Activated naive CD8-positive, alpha-beta T cell treated with anti-CD3 and anti-CD28 coated beads, Interleukin-2, amount 10 ng/mL, durations not matched to agents 7 days and 5 days (primary cell): Measurements from ENCODE around the gene METTL16. TPM values are rescaled to one million over a fixed set of nuclear protein-coding genes. Genes with fewer than 3 reads are reported as not detected.

ENCODE experiments used
- ATAC-seq: fragments of 150-1000 bp; cut with Tn5 transposase; one replicate; pipeline ENCODE4 v1.10.0; 2021; ENCODE audit warnings: low read depth, moderate library complexity
- POLR2A ChIA-PET: fragments of 350-600 bp; sonication (Branson Sonifier 250); formaldehyde crosslinking; loops from one replicate; lab custom pipeline; 2021; ENCODE audit warnings: antibody characterized with exemption; lab: Charles Lee
- DNase-seq: peaks from one replicate; pipeline ENCODE4 v3.0.0; 2021
- H3K27ac Mint-ChIP-seq: one replicate; pipeline ENCODE4 v1.8.0; 2022; ENCODE audit warnings: mild to moderate bottlenecking, mixed read lengths
- H3K27me3 Mint-ChIP-seq: one replicate; pipeline ENCODE4 v1.8.0; 2022; ENCODE audit warnings: mild to moderate bottlenecking, moderate library complexity, mixed read lengths
- H3K36me3 Mint-ChIP-seq: one replicate; pipeline ENCODE4 v1.8.0; 2021; ENCODE audit warnings: mild to moderate bottlenecking, mixed read lengths
- H3K4me1 Mint-ChIP-seq: one replicate; pipeline ENCODE4 v1.8.0; 2021; ENCODE audit warnings: mixed read lengths
- H3K4me3 Mint-ChIP-seq: one replicate; pipeline ENCODE4 v1.8.0; 2022; ENCODE audit warnings: mild to moderate bottlenecking, moderate library complexity, mixed read lengths
- H3K9me3 Mint-ChIP-seq: one replicate; pipeline ENCODE4 v1.8.0; 2021; ENCODE audit warnings: mixed read lengths
- total RNA-seq, 2 experiments: library from RNA; stranded (reverse); gene quantifications; one replicate each; pipeline ENCODE4 v1.2.3, GENCODE V29; 2021

The METTL16 gene
- total RNA-seq, 2 experiments from 2014 or later: 32.2 to 36.6 TPM

DNA sequence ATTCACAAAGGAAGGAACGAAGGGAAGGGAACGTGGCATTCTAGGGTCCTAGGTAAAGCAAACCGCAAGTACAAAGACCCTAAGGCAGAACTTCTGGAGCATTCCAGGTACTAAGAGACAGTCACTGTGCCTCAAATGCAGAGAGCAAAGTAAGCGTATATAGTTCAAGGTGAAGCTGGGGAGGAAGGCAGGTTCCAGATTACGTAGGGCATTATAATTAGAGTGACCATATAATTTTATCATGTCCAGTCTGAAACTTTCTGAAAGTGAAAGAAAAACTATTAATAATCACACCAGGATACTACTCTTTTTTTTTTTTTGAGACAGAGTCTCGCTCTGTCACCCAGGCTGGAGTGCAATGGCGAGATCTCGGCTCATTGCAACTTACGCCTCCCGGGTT is 25.7 kb downstream of the METTL16 start:
- H3K27me3 Mint-ChIP-seq: no peaks in the 10 kb centered on the region
- POLR2A ChIA-PET: no interaction called here
- DNase-seq (no peak), ATAC-seq (no peak)
- no peaks in the 10 kb centered on the region for H3K9me3 Mint-ChIP-seq
- H3K36me3 Mint-ChIP-seq: no peaks in the 10 kb centered on the region
- peaks cover 16% of the 10 kb centered on the region for H3K4me1 Mint-ChIP-seq
- H3K4me3 Mint-ChIP-seq: no peak overlapping the region
- H3K27ac Mint-ChIP-seq: no peak overlapping the region

GRCh38 chr17:2485543-2485942 is 26.1 kb downstream of the METTL16 start:
- no peaks in the 10 kb centered on the region for H3K27me3 Mint-ChIP-seq
- H3K9me3 Mint-ChIP-seq: no peaks in the 10 kb centered on the region
- POLR2A ChIA-PET: no interaction called here
- no peak overlapping the region for H3K27ac Mint-ChIP-seq
- H3K36me3 Mint-ChIP-seq: no peaks in the 10 kb centered on the region
- ATAC-seq (no peak), DNase-seq (no peak)
- H3K4me3 Mint-ChIP-seq: no peak overlapping the region
- H3K4me1 Mint-ChIP-seq: peaks cover 16% of the 10 kb centered on the region

DNA sequence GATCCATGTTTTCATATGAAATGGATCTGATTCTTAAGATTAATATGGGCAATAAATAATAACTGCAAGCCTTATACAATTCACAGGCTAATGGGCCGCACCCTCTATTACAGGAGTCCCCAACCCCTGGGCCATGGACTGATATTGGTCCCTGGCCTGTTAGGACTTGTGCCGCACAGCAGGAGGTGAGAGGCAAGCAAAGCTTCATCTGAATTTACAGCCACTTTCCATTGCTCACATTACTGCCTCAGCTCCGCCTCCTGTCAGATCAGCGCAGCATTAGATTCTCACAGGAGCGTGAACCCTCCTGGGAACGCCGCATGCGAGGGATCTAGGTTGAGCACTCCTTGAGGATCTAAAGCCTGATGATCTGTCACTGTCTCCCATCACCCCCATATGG is 26.8 kb downstream of the METTL16 start:
- Mint-ChIP-seq H3K36me3 (no peaks in the 10 kb centered on the region), H3K27ac (no peak overlapping the region), H3K4me1 (peaks cover 16% of the 10 kb centered on the region), H3K27me3 (no peaks in the 10 kb centered on the region), H3K4me3 (no peak overlapping the region), H3K9me3 (no peaks in the 10 kb centered on the region)
- ATAC-seq: no peak
- POLR2A ChIA-PET: no interaction called here
- no peak for DNase-seq

GRCh38 chr17:2483084-2483483 is 28.6 kb downstream of the METTL16 start:
- ATAC-seq (no peak), DNase-seq (no peak)
- Mint-ChIP-seq H3K27me3 (no peaks in the 10 kb centered on the region), H3K4me1 (peaks cover 13% of the 10 kb centered on the region), H3K9me3 (no peaks in the 10 kb centered on the region), H3K36me3 (no peaks in the 10 kb centered on the region), H3K4me3 (no peak overlapping the region), H3K27ac (no peak overlapping the region)
- POLR2A ChIA-PET: no interaction called here

DNA sequence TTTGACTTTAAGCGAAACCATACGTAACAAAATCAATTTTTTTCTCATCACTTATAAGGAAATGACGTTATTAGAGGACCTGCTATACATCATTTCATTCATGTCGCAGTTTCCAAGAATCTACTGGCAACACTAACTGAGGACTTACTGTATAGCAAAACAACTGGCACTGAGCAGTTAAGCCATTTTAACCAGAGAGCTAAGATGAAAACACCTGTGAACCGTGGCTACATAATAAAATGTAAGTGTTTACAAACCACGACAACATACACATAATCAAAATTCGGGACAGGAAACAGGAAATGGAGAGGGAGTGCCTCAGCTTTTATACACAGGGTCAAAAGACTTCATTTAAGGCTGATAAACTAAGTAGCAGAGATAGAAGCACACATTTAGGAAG is 29.5 kb downstream of the METTL16 start:
- Mint-ChIP-seq H3K9me3 (no peaks in the 10 kb centered on the region), H3K36me3 (no peaks in the 10 kb centered on the region), H3K27me3 (no peaks in the 10 kb centered on the region), H3K4me3 (no peak overlapping the region), H3K27ac (peak overlapping the region; percentile 32), H3K4me1 (peaks cover 13% of the 10 kb centered on the region)
- ATAC-seq (peak; percentile 42), DNase-seq (no peak)
- POLR2A ChIA-PET: interaction anchor here (0.7 kb wide), 1 partner anchor 89 kb away, joined by 3 read pairs; no protein-coding TSS in a partner anchor

DNA sequence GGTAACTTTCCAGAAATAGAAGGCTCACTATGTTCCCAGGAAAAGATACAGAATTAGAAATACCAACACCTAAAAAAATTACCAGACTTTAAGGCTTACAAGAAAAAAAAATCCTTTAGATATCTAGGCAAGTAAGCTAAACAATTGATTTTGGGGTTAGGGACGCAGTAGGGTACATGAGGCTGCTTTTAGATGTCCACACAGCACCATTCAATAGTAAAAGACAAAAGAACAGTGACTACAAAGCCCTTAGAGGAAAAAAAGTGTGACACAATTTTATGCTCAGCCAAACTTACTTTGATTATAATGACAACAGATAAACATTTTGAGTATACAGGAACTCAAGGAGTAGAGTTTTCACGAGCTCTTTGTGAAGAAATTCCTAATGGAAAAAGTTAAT is 29.9 kb downstream of the METTL16 start:
- Mint-ChIP-seq H3K4me1 (peaks cover 13% of the 10 kb centered on the region), H3K4me3 (no peak overlapping the region), H3K9me3 (no peaks in the 10 kb centered on the region), H3K27ac (no peak overlapping the region), H3K36me3 (no peaks in the 10 kb centered on the region), H3K27me3 (no peaks in the 10 kb centered on the region)
- POLR2A ChIA-PET: no interaction called here
- no peak for ATAC-seq
- no peak for DNase-seq

DNA sequence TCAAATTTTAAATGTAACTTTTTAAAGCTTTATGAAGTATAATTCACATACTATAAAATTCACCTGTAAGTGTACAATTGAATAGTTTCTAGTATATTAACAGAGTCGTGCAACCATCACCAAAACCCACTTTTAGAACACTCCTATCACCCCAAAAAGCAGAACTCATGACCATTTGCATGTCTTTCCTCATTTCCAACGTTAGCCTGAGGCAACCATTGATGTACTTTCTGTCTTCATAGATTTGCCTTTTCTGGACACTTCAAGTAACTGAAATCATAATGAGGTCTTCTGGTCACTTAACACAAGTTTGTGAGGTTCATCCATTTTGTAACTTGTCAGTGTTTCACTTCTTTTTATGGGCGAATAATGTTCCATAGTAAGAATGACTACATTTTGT is 33.2 kb downstream of the METTL16 start:
- Mint-ChIP-seq H3K4me3 (no peak overlapping the region), H3K27me3 (no peaks in the 10 kb centered on the region), H3K4me1 (peaks cover 13% of the 10 kb centered on the region), H3K36me3 (peaks cover 17% of the 10 kb centered on the region), H3K9me3 (no peaks in the 10 kb centered on the region), H3K27ac (no peak overlapping the region)
- ATAC-seq (no peak), DNase-seq (no peak)
- POLR2A ChIA-PET: no interaction called here

GRCh38 chr17:2475056-2475455 is 36.6 kb downstream of the METTL16 start:
- no peak overlapping the region for H3K27ac Mint-ChIP-seq
- H3K4me1 Mint-ChIP-seq: no peaks in the 10 kb centered on the region
- H3K36me3 Mint-ChIP-seq: peaks cover 21% of the 10 kb centered on the region
- no peaks in the 10 kb centered on the region for H3K9me3 Mint-ChIP-seq
- DNase-seq: no peak
- POLR2A ChIA-PET: no interaction called here
- H3K4me3 Mint-ChIP-seq: no peak overlapping the region
- no peak for ATAC-seq
- no peaks in the 10 kb centered on the region for H3K27me3 Mint-ChIP-seq

GRCh38 chr17:2474371-2474770 is 37.3 kb downstream of the METTL16 start:
- Mint-ChIP-seq H3K4me3 (no peak overlapping the region), H3K27ac (no peak overlapping the region), H3K27me3 (no peaks in the 10 kb centered on the region), H3K36me3 (peaks cover 24% of the 10 kb centered on the region), H3K9me3 (no peaks in the 10 kb centered on the region), H3K4me1 (no peaks in the 10 kb centered on the region)
- ATAC-seq (no peak), DNase-seq (no peak)
- POLR2A ChIA-PET: no interaction called here

DNA sequence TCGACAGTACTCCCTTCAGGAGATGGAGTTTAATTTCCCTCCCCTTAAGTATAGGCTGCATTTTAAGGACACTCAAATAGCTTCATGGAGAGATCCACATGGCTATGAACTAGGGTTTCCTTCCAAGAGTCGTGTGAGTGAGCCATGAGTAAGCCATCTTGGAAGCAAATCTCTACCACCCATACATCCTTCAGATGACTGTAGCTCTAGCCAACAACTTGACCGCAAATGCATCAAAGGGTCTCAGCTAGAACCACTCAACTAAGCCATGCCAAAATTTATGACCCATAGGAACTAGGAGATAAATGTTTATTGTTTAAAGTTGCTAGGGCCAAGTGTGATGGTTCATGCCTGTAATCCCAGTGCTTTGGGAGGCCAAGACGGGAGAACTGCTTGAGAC is 43.4 kb downstream of the METTL16 start:
- no peaks in the 10 kb centered on the region for H3K4me1 Mint-ChIP-seq
- DNase-seq: no peak
- no peaks in the 10 kb centered on the region for H3K9me3 Mint-ChIP-seq
- POLR2A ChIA-PET: interaction anchor here (0.6 kb wide), 1 partner anchor 19 kb away, joined by 4 read pairs; no protein-coding TSS in a partner anchor
- no peaks in the 10 kb centered on the region for H3K27me3 Mint-ChIP-seq
- ATAC-seq: no peak
- no peak overlapping the region for H3K4me3 Mint-ChIP-seq
- H3K27ac Mint-ChIP-seq: no peak overlapping the region
- peaks cover 14% of the 10 kb centered on the region for H3K36me3 Mint-ChIP-seq

GRCh38 chr17:2466931-2467330 is 44.8 kb downstream of the METTL16 start:
- ATAC-seq: no peak
- no peak overlapping the region for H3K27ac Mint-ChIP-seq
- no peaks in the 10 kb centered on the region for H3K9me3 Mint-ChIP-seq
- no peak for DNase-seq
- H3K27me3 Mint-ChIP-seq: no peaks in the 10 kb centered on the region
- H3K4me3 Mint-ChIP-seq: no peak overlapping the region
- no peaks in the 10 kb centered on the region for H3K4me1 Mint-ChIP-seq
- POLR2A ChIA-PET: no interaction called here
- H3K36me3 Mint-ChIP-seq: peaks cover 23% of the 10 kb centered on the region

DNA sequence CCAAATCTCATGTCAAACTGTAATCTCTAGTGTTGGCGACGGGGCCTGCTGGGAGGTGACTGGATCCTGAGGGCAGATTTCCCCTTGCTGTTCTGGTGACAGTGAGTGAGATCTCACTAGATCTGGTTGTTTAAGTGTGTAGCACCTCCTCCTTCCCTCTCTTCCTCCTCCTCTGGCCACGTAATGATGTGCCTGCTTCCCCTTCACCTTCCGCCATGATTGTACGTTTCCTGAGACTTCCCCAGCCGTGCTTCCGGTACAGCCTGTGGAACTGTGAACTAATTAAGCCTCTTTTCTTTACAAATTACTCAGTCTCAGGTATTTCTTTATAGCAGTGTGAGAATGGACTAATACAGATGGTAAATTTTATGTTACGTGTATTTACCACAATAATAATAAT is 49.2 kb downstream of the METTL16 start:
- peaks cover 24% of the 10 kb centered on the region for H3K36me3 Mint-ChIP-seq

DNA sequence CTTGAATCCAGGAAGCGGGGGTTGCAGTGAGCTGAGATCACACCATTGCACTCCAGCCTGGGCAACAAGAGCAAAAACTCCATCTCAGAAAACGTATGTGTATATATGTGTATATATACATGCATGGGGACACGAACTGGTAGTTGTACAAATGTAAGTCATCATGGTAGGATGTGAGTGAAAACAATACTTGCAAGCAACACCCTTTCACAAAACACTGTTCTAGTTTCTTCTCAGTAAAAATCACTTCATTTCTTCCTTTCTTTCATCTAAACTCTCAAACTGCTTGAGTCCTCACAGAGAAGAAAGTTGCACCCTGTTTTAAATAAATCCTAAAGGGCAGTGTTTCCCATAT is 51.8 kb downstream of the METTL16 start:
- Mint-ChIP-seq H3K27ac (no peak overlapping the region), H3K4me3 (no peak overlapping the region), H3K9me3 (no peaks in the 10 kb centered on the region), H3K36me3 (peaks cover 22% of the 10 kb centered on the region), H3K4me1 (no peaks in the 10 kb centered on the region), H3K27me3 (no peaks in the 10 kb centered on the region)
- DNase-seq (no peak), ATAC-seq (no peak)
- POLR2A ChIA-PET: no interaction called here

More for the DNA sequence above, 49.2 kb downstream of the METTL16 start:
- DNase-seq: no peak
- no peak overlapping the region for H3K27ac Mint-ChIP-seq
- H3K4me3 Mint-ChIP-seq: no peak overlapping the region
- no peaks in the 10 kb centered on the region for H3K27me3 Mint-ChIP-seq
- H3K4me1 Mint-ChIP-seq: no peaks in the 10 kb centered on the region
- POLR2A ChIA-PET: no interaction called here
- no peaks in the 10 kb centered on the region for H3K9me3 Mint-ChIP-seq
- ATAC-seq: no peak

- POLR2A ChIA-PET: no interaction called here
- H3K4me1 Mint-ChIP-seq: no peaks in the 10 kb centered on the region
- no peak overlapping the region for H3K4me3 Mint-ChIP-seq
- ATAC-seq (no peak), DNase-seq (no peak)
- no peak overlapping the region for H3K27ac Mint-ChIP-seq
- peaks cover 19% of the 10 kb centered on the region for H3K36me3 Mint-ChIP-seq
- no peaks in the 10 kb centered on the region for H3K9me3 Mint-ChIP-seq
- H3K27me3 Mint-ChIP-seq: no peaks in the 10 kb centered on the region
Measured at GRCh38 chr17:2457913-2458312, 53.8 kb downstream of the METTL16 start.

DNA sequence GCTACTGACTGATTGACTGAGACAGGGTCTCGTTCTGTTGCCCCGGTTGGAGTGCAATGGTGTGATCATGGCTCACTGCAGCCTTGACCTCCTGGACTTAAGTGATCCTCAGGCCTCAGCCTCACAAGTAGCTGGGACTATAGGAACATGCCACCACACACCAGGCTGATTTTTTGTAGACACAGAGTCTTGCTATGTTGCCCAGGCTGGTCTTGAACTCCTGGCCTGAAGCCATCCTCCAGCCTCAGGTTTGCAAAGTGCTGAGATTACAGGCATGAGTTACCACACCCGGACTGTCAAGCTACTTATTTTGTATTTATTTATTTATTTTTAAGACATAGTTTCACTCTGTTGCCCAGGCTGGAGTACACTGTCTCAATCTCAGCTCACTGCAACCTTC is 55.2 kb downstream of the METTL16 start:
- Mint-ChIP-seq H3K4me1 (no peaks in the 10 kb centered on the region), H3K27me3 (no peaks in the 10 kb centered on the region), H3K9me3 (no peaks in the 10 kb centered on the region), H3K36me3 (peaks cover 6% of the 10 kb centered on the region), H3K27ac (no peak overlapping the region), H3K4me3 (no peak overlapping the region)
- no peak for DNase-seq
- POLR2A ChIA-PET: interaction anchor here (0.6 to 1.2 kb wide), 2 partner anchors 7 to 186 kb away, joined by 3 read pairs; no protein-coding TSS in a partner anchor
- no peak for ATAC-seq
